Astrocyte (in vitro differentiated cells and primary cell): Measurements from ENCODE around the gene NSMCE1. TPM values are rescaled to one million over a fixed set of nuclear protein-coding genes. Genes with fewer than 3 reads are reported as not detected.

ENCODE experiments used
- DNase-seq: peaks from one replicate; pipeline ENCODE4 v3.0.0-alpha.2; 2010; ENCODE audit warnings: low read depth
- FAIRE-seq: peaks from 2 replicates; lab custom pipeline; 2011; peaks lifted over from hg19 to GRCh38; lab: Jason Lieb, UNC
- H2AFZ ChIP-seq: 2 replicates; pipeline ENCODE4 v1.6.0; 2012; ENCODE audit warnings: low read depth, low read length, inconsistent platforms
- H3K27ac ChIP-seq: 2 replicates; pipeline ENCODE4 v1.5.1; 2011; ENCODE audit warnings: low read depth, low read length, inconsistent platforms
- H3K27me3 ChIP-seq: 2 replicates; pipeline ENCODE4 v1.6.0; 2011; ENCODE audit warnings: low read length, inconsistent platforms; ENCODE audit not compliant: insufficient read depth
- H3K36me3 ChIP-seq: 2 replicates; pipeline ENCODE4 v1.5.1; 2011; ENCODE audit warnings: low read length, inconsistent platforms; ENCODE audit not compliant: insufficient read depth
- H3K4me1 ChIP-seq: 2 replicates; pipeline ENCODE4 v1.5.1; 2011; ENCODE audit warnings: low read length, inconsistent platforms; ENCODE audit not compliant: insufficient read depth
- H3K4me2 ChIP-seq: 2 replicates; pipeline ENCODE4 v1.6.0; 2012; ENCODE audit warnings: low read length, inconsistent platforms
- H3K4me3 ChIP-seq: 2 replicates; pipeline ENCODE4 v1.5.1; 2011; ENCODE audit warnings: low read depth, mild to moderate bottlenecking, low read length, inconsistent platforms; ENCODE audit not compliant: insufficient read depth
- H3K79me2 ChIP-seq: 2 replicates; pipeline ENCODE4 v1.6.0; 2012; ENCODE audit warnings: mild to moderate bottlenecking, low read length, inconsistent platforms; ENCODE audit not compliant: insufficient read depth
- H3K9ac ChIP-seq: 2 replicates; pipeline ENCODE4 v1.6.0; 2012; ENCODE audit warnings: mild to moderate bottlenecking, low read length, inconsistent platforms
- H3K9me3 ChIP-seq: 2 replicates; pipeline ENCODE4 v1.5.1; 2012; ENCODE audit warnings: low read depth, mild to moderate bottlenecking, low read length, inconsistent platforms; ENCODE audit not compliant: insufficient read depth
- H4K20me1 ChIP-seq: 2 replicates; pipeline ENCODE4 v1.6.0; 2012; ENCODE audit warnings: low read length, inconsistent platforms; ENCODE audit not compliant: insufficient read depth
- H3K27ac Mint-ChIP-seq: one replicate; pipeline ENCODE4 v1.8.0; 2021; ENCODE audit warnings: mild to moderate bottlenecking, mixed read lengths; ENCODE audit not compliant: unreplicated experiment
- H3K27me3 Mint-ChIP-seq: one replicate; pipeline ENCODE4 v1.8.0; 2021; ENCODE audit warnings: low read depth, mixed read lengths; ENCODE audit not compliant: unreplicated experiment
- H3K36me3 Mint-ChIP-seq: one replicate; pipeline ENCODE4 v1.8.0; 2021; ENCODE audit warnings: low read depth, mixed read lengths; ENCODE audit not compliant: unreplicated experiment
- H3K4me1 Mint-ChIP-seq: one replicate; pipeline ENCODE4 v1.8.0; 2021; ENCODE audit warnings: low read depth, mixed read lengths; ENCODE audit not compliant: unreplicated experiment
- H3K4me3 Mint-ChIP-seq: one replicate; pipeline ENCODE4 v1.8.0; 2021; ENCODE audit warnings: mild to moderate bottlenecking, moderate library complexity, mixed read lengths; ENCODE audit not compliant: unreplicated experiment
- H3K9me3 Mint-ChIP-seq: one replicate; pipeline ENCODE4 v1.8.0; 2021; ENCODE audit warnings: mild to moderate bottlenecking, mixed read lengths; ENCODE audit not compliant: unreplicated experiment
- EZH2 ChIP-seq: IDR thresholded peaks from 2 replicates; pipeline ENCODE4 v1.6.1; 2012; ENCODE audit warnings: mild to moderate bottlenecking, low read length, inconsistent platforms; ENCODE audit not compliant: insufficient read depth
- total RNA-seq: library from RNA; stranded (reverse); gene quantifications from 2 replicates; pipeline ENCODE4 v1.2.1, GENCODE V29; 2021
- TF ChIP-seq, protein P1 (sequence below): IDR thresholded peaks from 2 replicates; pipeline ENCODE4 v1.5.1; 2011; ENCODE audit warnings: low read depth, mild to moderate bottlenecking, inconsistent platforms, low read length, moderate library complexity; ENCODE audit not compliant: insufficient read depth

NSMCE1 gene
- total RNA-seq, 1 donor from 2014 or later: 12.1 TPM

- no peak overlapping the region for H3K27ac Mint-ChIP-seq
- Histone ChIP-seq H3K9ac (no peak overlapping the region), H3K4me1 (peaks cover 5% of the 10 kb centered on the region), H3K79me2 (peaks cover 7% of the 10 kb centered on the region), H3K9me3 (no peaks in the 10 kb centered on the region), H3K27me3 (peaks cover 10% of the 10 kb centered on the region), H2AFZ (no peak overlapping the region), H3K36me3 (no peaks in the 10 kb centered on the region), H3K27ac (no peak overlapping the region), H3K4me2 (no peak overlapping the region), H3K4me3 (no peak overlapping the region), H4K20me1 (no peaks in the 10 kb centered on the region)
- TF ChIP-seq, protein P1, sequence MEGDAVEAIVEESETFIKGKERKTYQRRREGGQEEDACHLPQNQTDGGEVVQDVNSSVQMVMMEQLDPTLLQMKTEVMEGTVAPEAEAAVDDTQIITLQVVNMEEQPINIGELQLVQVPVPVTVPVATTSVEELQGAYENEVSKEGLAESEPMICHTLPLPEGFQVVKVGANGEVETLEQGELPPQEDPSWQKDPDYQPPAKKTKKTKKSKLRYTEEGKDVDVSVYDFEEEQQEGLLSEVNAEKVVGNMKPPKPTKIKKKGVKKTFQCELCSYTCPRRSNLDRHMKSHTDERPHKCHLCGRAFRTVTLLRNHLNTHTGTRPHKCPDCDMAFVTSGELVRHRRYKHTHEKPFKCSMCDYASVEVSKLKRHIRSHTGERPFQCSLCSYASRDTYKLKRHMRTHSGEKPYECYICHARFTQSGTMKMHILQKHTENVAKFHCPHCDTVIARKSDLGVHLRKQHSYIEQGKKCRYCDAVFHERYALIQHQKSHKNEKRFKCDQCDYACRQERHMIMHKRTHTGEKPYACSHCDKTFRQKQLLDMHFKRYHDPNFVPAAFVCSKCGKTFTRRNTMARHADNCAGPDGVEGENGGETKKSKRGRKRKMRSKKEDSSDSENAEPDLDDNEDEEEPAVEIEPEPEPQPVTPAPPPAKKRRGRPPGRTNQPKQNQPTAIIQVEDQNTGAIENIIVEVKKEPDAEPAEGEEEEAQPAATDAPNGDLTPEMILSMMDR: no peak
- no peak for TF ChIP-seq EZH2
- peaks cover 23% of the 10 kb centered on the region for H3K27me3 Mint-ChIP-seq
- DNase-seq (peak; percentile 4), FAIRE-seq (no peak)
- peaks cover 7% of the 10 kb centered on the region for H3K4me1 Mint-ChIP-seq
- peaks cover 4% of the 10 kb centered on the region for H3K9me3 Mint-ChIP-seq
- H3K36me3 Mint-ChIP-seq: peaks cover 2% of the 10 kb centered on the region
- no peak overlapping the region for H3K4me3 Mint-ChIP-seq
Observed at GRCh38 chr16:27199736-27200135, 68.8 kb downstream of the NSMCE1 start.

GRCh38 chr16:27199235-27199586 lies 69.4 kb downstream of the NSMCE1 start:
- H3K27ac ChIP-seq: no peak overlapping the region
- H3K4me2 ChIP-seq: no peak overlapping the region
- no peaks in the 10 kb centered on the region for H3K9me3 ChIP-seq
- no peaks in the 10 kb centered on the region for H3K36me3 ChIP-seq
- Mint-ChIP-seq H3K4me1 (peaks cover 3% of the 10 kb centered on the region), H3K9me3 (peaks cover 8% of the 10 kb centered on the region), H3K36me3 (peaks cover 2% of the 10 kb centered on the region), H3K27me3 (peaks cover 28% of the 10 kb centered on the region), H3K4me3 (no peak overlapping the region), H3K27ac (no peak overlapping the region)
- peaks cover 1% of the 10 kb centered on the region for H3K4me1 ChIP-seq
- DNase-seq: no peak
- H3K4me3 ChIP-seq: no peak overlapping the region
- peaks cover 10% of the 10 kb centered on the region for H3K27me3 ChIP-seq
- H4K20me1 ChIP-seq: no peaks in the 10 kb centered on the region
- peaks cover 3% of the 10 kb centered on the region for H3K79me2 ChIP-seq
- no peak for FAIRE-seq
- TF ChIP-seq, protein P1: no peak
- no peak for TF ChIP-seq EZH2
- no peak overlapping the region for H2AFZ ChIP-seq
- H3K9ac ChIP-seq: no peak overlapping the region

GRCh38 chr16:27198451-27199234 lies 69.9 kb downstream of the NSMCE1 start:
- H3K4me3 ChIP-seq: no peak overlapping the region
- H3K4me3 Mint-ChIP-seq: no peak overlapping the region
- no peak overlapping the region for H3K27ac Mint-ChIP-seq
- H3K27me3 ChIP-seq: peaks cover 10% of the 10 kb centered on the region
- peaks cover 29% of the 10 kb centered on the region for H3K27me3 Mint-ChIP-seq
- H3K27ac ChIP-seq: no peak overlapping the region
- H3K36me3 Mint-ChIP-seq: peaks cover 2% of the 10 kb centered on the region
- H3K4me1 ChIP-seq: no peaks in the 10 kb centered on the region
- DNase-seq (no peak), FAIRE-seq (no peak)
- no peaks in the 10 kb centered on the region for H3K9me3 ChIP-seq
- H3K79me2 ChIP-seq: no peaks in the 10 kb centered on the region
- H3K36me3 ChIP-seq: no peaks in the 10 kb centered on the region
- no peak overlapping the region for H3K4me2 ChIP-seq
- H3K9ac ChIP-seq: no peak overlapping the region
- no peak for TF ChIP-seq EZH2
- TF ChIP-seq, protein P1: no peak
- H3K4me1 Mint-ChIP-seq: no peaks in the 10 kb centered on the region
- no peak overlapping the region for H2AFZ ChIP-seq
- peaks cover 8% of the 10 kb centered on the region for H3K9me3 Mint-ChIP-seq
- H4K20me1 ChIP-seq: no peaks in the 10 kb centered on the region
